Right lobe of liver (tissue), 4 donors: ENCODE results near the gene SNAP47.

Experiments
- POLR2A ChIP-seq: fragments of 450-650 bp; IDR thresholded peaks from one replicate; pipeline ENCODE4 v1.6.1; 2017; ENCODE audit warnings: antibody characterized with exemption, mild to moderate bottlenecking
- TF ChIP-seq, protein P1 (sequence below), 4 donors: fragments of 200-600 bp in 3 of 4; fragments of 450-650 bp in 1 of 4; IDR thresholded peaks; one replicate each; pipeline versions ENCODE4 v1.5.1 to v1.8.0; 2016 to 2022; ENCODE audit warnings: antibody characterized with exemption in 4 of 4, mild to moderate bottlenecking in 2 of 4
- donor health status: DM: no; HTN: no; CAD: no.
- donor health status: DM: no; HTN: no; CAD: no.
- donor health status: DM: no; HTN: yes; CAD: no.

DNA sequence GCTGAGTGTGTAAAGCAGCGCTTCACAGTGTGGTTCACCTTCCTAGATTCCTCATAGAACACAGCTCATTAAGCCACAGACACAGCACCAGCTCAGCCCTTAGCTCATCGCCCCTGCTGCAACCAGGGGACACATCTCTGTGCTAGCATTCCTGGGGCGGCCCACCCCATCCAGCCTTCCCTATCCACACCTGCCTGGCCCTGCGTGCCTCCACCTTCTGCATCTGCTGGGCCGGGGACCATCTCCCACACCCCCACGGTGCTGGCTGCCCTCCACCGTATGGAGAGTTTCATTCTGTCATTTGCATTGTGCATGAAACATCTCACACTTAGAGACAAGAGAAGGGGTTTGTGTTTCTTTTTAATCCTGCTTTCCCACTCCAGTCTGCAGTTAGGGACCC, 44.5 kb downstream of the SNAP47 start:
- TF ChIP-seq, protein P1, sequence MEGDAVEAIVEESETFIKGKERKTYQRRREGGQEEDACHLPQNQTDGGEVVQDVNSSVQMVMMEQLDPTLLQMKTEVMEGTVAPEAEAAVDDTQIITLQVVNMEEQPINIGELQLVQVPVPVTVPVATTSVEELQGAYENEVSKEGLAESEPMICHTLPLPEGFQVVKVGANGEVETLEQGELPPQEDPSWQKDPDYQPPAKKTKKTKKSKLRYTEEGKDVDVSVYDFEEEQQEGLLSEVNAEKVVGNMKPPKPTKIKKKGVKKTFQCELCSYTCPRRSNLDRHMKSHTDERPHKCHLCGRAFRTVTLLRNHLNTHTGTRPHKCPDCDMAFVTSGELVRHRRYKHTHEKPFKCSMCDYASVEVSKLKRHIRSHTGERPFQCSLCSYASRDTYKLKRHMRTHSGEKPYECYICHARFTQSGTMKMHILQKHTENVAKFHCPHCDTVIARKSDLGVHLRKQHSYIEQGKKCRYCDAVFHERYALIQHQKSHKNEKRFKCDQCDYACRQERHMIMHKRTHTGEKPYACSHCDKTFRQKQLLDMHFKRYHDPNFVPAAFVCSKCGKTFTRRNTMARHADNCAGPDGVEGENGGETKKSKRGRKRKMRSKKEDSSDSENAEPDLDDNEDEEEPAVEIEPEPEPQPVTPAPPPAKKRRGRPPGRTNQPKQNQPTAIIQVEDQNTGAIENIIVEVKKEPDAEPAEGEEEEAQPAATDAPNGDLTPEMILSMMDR (IDR thresholded peaks at IDR 0.05), result no peak
- TF ChIP-seq POLR2A, result no peak
